PC-3 (cell line): Measurements from ENCODE around the gene FAM181B. TPM values are rescaled to one million over a fixed set of nuclear protein-coding genes. Genes with fewer than 3 reads are reported as not detected.

ENCODE experiments used
- ATAC-seq: fragments of 200-7000 bp; cut with Tn5 transposase; 2 replicates; pipeline ENCODE4 v1.9.1; 2020; ENCODE audit warnings: mild to moderate bottlenecking, moderate library complexity
- BruUV-seq: library from RNA; stranded (reverse); fragments of 400-500 nt; replicated peaks from 2 replicates; lab custom pipeline; 2021; lab: Mats Ljungman, UMichigan
- CTCF ChIA-PET: fragments of 300-600 bp; sonication (Branson Sonifier 250); formaldehyde crosslinking; loops from one replicate; lab custom pipeline; 2022; ENCODE audit warnings: antibody characterized with exemption; lab: Charles Lee
- POLR2A ChIA-PET: fragments of 300-600 bp; sonication (Branson Sonifier 250); formaldehyde crosslinking; loops from one replicate; lab custom pipeline; 2022; ENCODE audit warnings: antibody characterized with exemption; ENCODE audit not compliant: unreplicated experiment; lab: Charles Lee
- DNase-seq: peaks from one replicate; pipeline ENCODE4 v3.0.0-alpha.2; 2015
- H2AFZ ChIP-seq: fragments of 300-600 bp; sonication (generic); 2 replicates; pipeline ENCODE4 v1.6.0; 2016; ENCODE audit warnings: antibody characterized with exemption, low read length
- H3F3A ChIP-seq: fragments of 300-600 bp; sonication (generic); one replicate; pipeline ENCODE4 v1.6.0; 2017; ENCODE audit warnings: antibody characterized with exemption, low read length, control low read depth, mild to moderate bottlenecking; ENCODE audit not compliant: unreplicated experiment
- H3K27ac ChIP-seq: fragments of 300-600 bp; sonication (generic); 2 replicates; pipeline ENCODE4 v1.5.1; 2016; ENCODE audit warnings: mild to moderate bottlenecking, low read length
- H3K27me3 ChIP-seq: fragments of 300-600 bp; sonication (generic); 2 replicates; pipeline ENCODE4 v1.6.1; 2016; ENCODE audit warnings: low read length, mixed read lengths
- H3K36me3 ChIP-seq: fragments of 300-600 bp; sonication (generic); 2 replicates; pipeline ENCODE4 v1.6.1; 2016; ENCODE audit warnings: low read depth, mixed run types, low read length, mixed read lengths
- H3K4me1 ChIP-seq: fragments of 300-600 bp; sonication (generic); 2 replicates; pipeline ENCODE4 v1.5.1; 2016; ENCODE audit warnings: low read length; ENCODE audit not compliant: insufficient read depth
- H3K4me2 ChIP-seq: fragments of 300-600 bp; sonication (generic); 2 replicates; pipeline ENCODE4 v1.6.0; 2016; ENCODE audit warnings: low read length
- H3K4me3 ChIP-seq: fragments of 300-600 bp; sonication (generic); 2 replicates; pipeline ENCODE4 v1.5.1; 2016; ENCODE audit warnings: mild to moderate bottlenecking, low read length, mixed read lengths
- H3K79me2 ChIP-seq: fragments of 300-600 bp; sonication (generic); 2 replicates; pipeline ENCODE4 v1.6.1; 2017; ENCODE audit warnings: low read length, mixed read lengths
- H3K9ac ChIP-seq: fragments of 300-600 bp; sonication (generic); 2 replicates; pipeline ENCODE4 v1.6.0; 2016; ENCODE audit warnings: mild to moderate bottlenecking, low read length
- H3K9me2 ChIP-seq: fragments of 300-600 bp; sonication (generic); replicated peaks from 2 replicates; pipeline ENCODE4 v1.6.1; 2016; ENCODE audit warnings: mixed run types, low read length, mixed read lengths
- H3K9me3 ChIP-seq: fragments of 300-600 bp; sonication (generic); 2 replicates; pipeline ENCODE4 v1.6.1; 2016; ENCODE audit warnings: low read length, mixed read lengths
- H4K20me1 ChIP-seq: fragments of 300-600 bp; sonication (generic); 2 replicates; pipeline ENCODE4 v1.6.1; 2016; ENCODE audit warnings: low read length, mixed read lengths
- CTCF ChIP-seq: fragments of 300-600 bp; sonication (generic); conservative IDR thresholded peaks from 2 replicates; pipeline ENCODE4 v1.5.1; 2017; ENCODE audit warnings: antibody characterized with exemption, low read depth, mild to moderate bottlenecking, low read length
- EZH2 ChIP-seq: fragments of 300-600 bp; sonication (generic); IDR thresholded peaks from one replicate; pipeline ENCODE4 v1.6.1; 2017; ENCODE audit warnings: antibody characterized with exemption, mild to moderate bottlenecking, low read length; ENCODE audit not compliant: unreplicated experiment
- EZH2phosphoT487 ChIP-seq: fragments of 300-600 bp; sonication (generic); IDR thresholded peaks from 2 replicates; pipeline ENCODE4 v1.6.1; 2018; ENCODE audit warnings: mild to moderate bottlenecking, antibody characterized with exemption, low read length, borderline replicate concordance
- intact Hi-C: fragments of 100-400 bp; cut with micrococcal nuclease; formaldehyde crosslinking; loops from 2 replicates; pipeline ENCODE4 v1.9.0; 2023
- total RNA-seq: library from RNA; depleted of rRNA; stranded (reverse); fragments of >200 nt; gene quantifications from 2 replicates; pipeline ENCODE4 v1.2.3, GENCODE V29; 2014

FAM181B gene
- total RNA-seq, 1 experiment from 2014 or later, result not detected

GRCh38 chr11:82765466-82766034 is 31.9 kb upstream of the FAM181B start:
- no peaks in the 10 kb centered on the region for H3K36me3 ChIP-seq
- no peak overlapping the region for H3K4me2 ChIP-seq
- H3K27ac ChIP-seq, result no peak overlapping the region
- H3K79me2 ChIP-seq, result no peaks in the 10 kb centered on the region
- no peaks in the 10 kb centered on the region; the same call in 1 of the 2 replicates for H3K27me3 ChIP-seq
- H3K4me3 ChIP-seq, result no peak overlapping the region
- BruUV-seq, result no TSS peak
- H4K20me1 ChIP-seq, result no peaks in the 10 kb centered on the region
- no peaks in the 10 kb centered on the region for H3K9me2 ChIP-seq
- POLR2A ChIA-PET, result interaction anchor here (0.6 kb wide), 1 partner anchor 36 kb away, joined by 3 read pairs; no protein-coding TSS in a partner anchor
- intact Hi-C loops, result no loop called here
- no peaks in the 10 kb centered on the region for H3K4me1 ChIP-seq
- H2AFZ ChIP-seq, result no peak overlapping the region
- no peak for TF ChIP-seq EZH2
- no peak for TF ChIP-seq CTCF
- no peak for TF ChIP-seq EZH2phosphoT487
- no peak for DNase-seq
- H3F3A ChIP-seq, result no peaks in the 10 kb centered on the region
- no peak for ATAC-seq
- CTCF ChIA-PET, result no interaction called here
- H3K9me3 ChIP-seq, result no peaks in the 10 kb centered on the region
- H3K9ac ChIP-seq, result no peak overlapping the region

GRCh38 chr11:82763167-82763566 is 29.5 kb upstream of the FAM181B start:
- Histone ChIP-seq H3K9ac (no peak overlapping the region), H4K20me1 (no peaks in the 10 kb centered on the region), H3K4me1 (no peaks in the 10 kb centered on the region), H3K4me2 (no peak overlapping the region), H3K9me3 (no peaks in the 10 kb centered on the region), H3K4me3 (no peak overlapping the region), H3K79me2 (no peaks in the 10 kb centered on the region), H3K27me3 (peaks cover 23% of the 10 kb centered on the region), H3K36me3 (no peaks in the 10 kb centered on the region), H2AFZ (no peak overlapping the region), H3K27ac (no peak overlapping the region), H3K9me2 (no peaks in the 10 kb centered on the region), H3F3A (no peaks in the 10 kb centered on the region)
- CTCF ChIA-PET, result no interaction called here
- DNase-seq (no peak), ATAC-seq (no peak)
- BruUV-seq, result no TSS peak
- no peak for TF ChIP-seq CTCF
- no peak for TF ChIP-seq EZH2phosphoT487
- no peak for TF ChIP-seq EZH2
- intact Hi-C loops, result no loop called here
- POLR2A ChIA-PET, result no interaction called here

- no peak overlapping the region for H3K9ac ChIP-seq
- no peaks in the 10 kb centered on the region for H3K4me1 ChIP-seq
- intact Hi-C loops, result no loop called here
- no peaks in the 10 kb centered on the region for H3K9me3 ChIP-seq
- peaks cover 55% of the 10 kb centered on the region for H3K27me3 ChIP-seq
- ChIA-PET CTCF (no interaction called here), POLR2A (no interaction called here)
- DNase-seq, result no peak
- no peaks in the 10 kb centered on the region for H3K79me2 ChIP-seq
- H3K27ac ChIP-seq, result no peak overlapping the region
- H4K20me1 ChIP-seq, result no peaks in the 10 kb centered on the region
- H3K9me2 ChIP-seq, result no peaks in the 10 kb centered on the region
- no peaks in the 10 kb centered on the region for H3K36me3 ChIP-seq
- TF ChIP-seq CTCF, result no peak
- no peak for TF ChIP-seq EZH2phosphoT487
- no peak for TF ChIP-seq EZH2
- H3K4me2 ChIP-seq, result no peak overlapping the region
- H2AFZ ChIP-seq, result no peak overlapping the region
- no peak for ATAC-seq
- H3F3A ChIP-seq, result no peaks in the 10 kb centered on the region
- BruUV-seq, result no TSS peak
- no peak overlapping the region for H3K4me3 ChIP-seq
Observed at GRCh38 chr11:82759649-82760048, 26.0 kb upstream of the FAM181B start.
